WTC11 (cell line): ENCODE measurements around the gene FER. TPM values are rescaled to one million over a fixed set of nuclear protein-coding genes. Genes with fewer than 3 reads are reported as not detected.

Source experiments
- ATAC-seq: fragments of 200-7000 bp; cut with Tn5 transposase; 2 replicates; pipeline ENCODE4 v1.10.0; 2021; ENCODE audit warnings: mild to moderate bottlenecking, moderate library complexity
- CTCF ChIA-PET: fragments of 300-600 bp; sonication (Branson Sonifier 250); formaldehyde crosslinking; loops from one replicate; lab custom pipeline; 2021; ENCODE audit warnings: antibody characterized with exemption; lab: Charles Lee
- POLR2A ChIA-PET: fragments of 350-600 bp; sonication (Branson Sonifier 250); formaldehyde crosslinking; loops from one replicate; lab custom pipeline; 2021; ENCODE audit warnings: antibody characterized with exemption; lab: Charles Lee
- DNase-seq: peaks from one replicate; pipeline ENCODE4 v3.0.0; 2021; ENCODE audit warnings: low spot score
- H3K27ac Mint-ChIP-seq: 2 replicates; pipeline ENCODE4 v1.8.0; 2021; ENCODE audit warnings: mixed read lengths
- H3K27me3 Mint-ChIP-seq: 2 replicates; pipeline ENCODE4 v1.8.0; 2021; ENCODE audit warnings: low read depth, mild to moderate bottlenecking, moderate library complexity, mixed read lengths
- H3K36me3 Mint-ChIP-seq: 2 replicates; pipeline ENCODE4 v1.8.0; 2021; ENCODE audit warnings: mixed read lengths
- H3K4me1 Mint-ChIP-seq: 2 replicates; pipeline ENCODE4 v1.8.0; 2022; ENCODE audit warnings: mixed read lengths
- H3K4me3 Mint-ChIP-seq: 2 replicates; pipeline ENCODE4 v1.8.0; 2021; ENCODE audit warnings: mild to moderate bottlenecking, moderate library complexity, mixed read lengths
- H3K9me3 Mint-ChIP-seq: 2 replicates; pipeline ENCODE4 v1.8.0; 2021; ENCODE audit warnings: mixed read lengths
- ARID4B ChIP-seq: sonication (generic); formaldehyde crosslinking; IDR thresholded peaks from 2 replicates; pipeline ENCODE4 v1.8.0; 2023; ENCODE audit warnings: missing genetic modification reagents, mild to moderate bottlenecking, borderline replicate concordance
- ATF6 ChIP-seq: sonication (generic); formaldehyde crosslinking; IDR thresholded peaks from 2 replicates; pipeline ENCODE4 v1.8.1; 2023; ENCODE audit warnings: mild to moderate bottlenecking, missing genetic modification reagents
- CREB1 ChIP-seq: sonication (generic); formaldehyde crosslinking; IDR thresholded peaks from 2 replicates; pipeline ENCODE4 v1.8.0; 2023; ENCODE audit warnings: mild to moderate bottlenecking, missing genetic modification reagents
- ESRRA ChIP-seq: sonication (generic); formaldehyde crosslinking; IDR thresholded peaks from 2 replicates; pipeline ENCODE4 v1.8.1; 2022; ENCODE audit warnings: mild to moderate bottlenecking, missing genetic modification reagents, borderline replicate concordance
- IRF1 ChIP-seq: sonication (generic); formaldehyde crosslinking; IDR thresholded peaks from 2 replicates; pipeline ENCODE4 v1.8.0; 2023; ENCODE audit warnings: missing genetic modification reagents
- IRF2 ChIP-seq: sonication (generic); formaldehyde crosslinking; IDR thresholded peaks from 2 replicates; pipeline ENCODE4 v1.8.0; 2022; ENCODE audit warnings: low read depth, missing genetic modification reagents, borderline replicate concordance
- OVOL2 ChIP-seq: fragments of 250-450 bp; sonication (Bioruptor Pico); IDR thresholded peaks from 2 replicates; pipeline ENCODE4 v1.9.0; 2021; ENCODE audit warnings: mild to moderate bottlenecking, borderline replicate concordance
- ZNF263 ChIP-seq: sonication (generic); formaldehyde crosslinking; IDR thresholded peaks from 2 replicates; pipeline ENCODE4 v1.8.1; 2022; ENCODE audit warnings: low read depth, mild to moderate bottlenecking, moderate library complexity, missing genetic modification reagents
- ZSCAN18 ChIP-seq: fragments of 250-450 bp; sonication (Bioruptor Pico); IDR thresholded peaks from 2 replicates; pipeline ENCODE4 v2.1.2; 2022; ENCODE audit warnings: mild to moderate bottlenecking, moderate library complexity
- total RNA-seq: library from RNA; stranded (reverse); gene quantifications from 3 replicates; pipeline ENCODE4 v1.2.3, GENCODE V29; 2021
- TF ChIP-seq, protein P1 (sequence below): sonication (generic); formaldehyde crosslinking; IDR thresholded peaks from 2 replicates; pipeline ENCODE4 v1.8.1; 2022; ENCODE audit warnings: low read depth, mild to moderate bottlenecking, moderate library complexity, missing genetic modification reagents, borderline replicate concordance
- TF ChIP-seq, protein P2 (sequence below): sonication (generic); formaldehyde crosslinking; IDR thresholded peaks from 2 replicates; pipeline ENCODE4 v1.8.0; 2022; ENCODE audit warnings: missing genetic modification reagents

The FER gene
- total RNA-seq, 1 experiment from 2014 or later = 13.8 TPM

DNA sequence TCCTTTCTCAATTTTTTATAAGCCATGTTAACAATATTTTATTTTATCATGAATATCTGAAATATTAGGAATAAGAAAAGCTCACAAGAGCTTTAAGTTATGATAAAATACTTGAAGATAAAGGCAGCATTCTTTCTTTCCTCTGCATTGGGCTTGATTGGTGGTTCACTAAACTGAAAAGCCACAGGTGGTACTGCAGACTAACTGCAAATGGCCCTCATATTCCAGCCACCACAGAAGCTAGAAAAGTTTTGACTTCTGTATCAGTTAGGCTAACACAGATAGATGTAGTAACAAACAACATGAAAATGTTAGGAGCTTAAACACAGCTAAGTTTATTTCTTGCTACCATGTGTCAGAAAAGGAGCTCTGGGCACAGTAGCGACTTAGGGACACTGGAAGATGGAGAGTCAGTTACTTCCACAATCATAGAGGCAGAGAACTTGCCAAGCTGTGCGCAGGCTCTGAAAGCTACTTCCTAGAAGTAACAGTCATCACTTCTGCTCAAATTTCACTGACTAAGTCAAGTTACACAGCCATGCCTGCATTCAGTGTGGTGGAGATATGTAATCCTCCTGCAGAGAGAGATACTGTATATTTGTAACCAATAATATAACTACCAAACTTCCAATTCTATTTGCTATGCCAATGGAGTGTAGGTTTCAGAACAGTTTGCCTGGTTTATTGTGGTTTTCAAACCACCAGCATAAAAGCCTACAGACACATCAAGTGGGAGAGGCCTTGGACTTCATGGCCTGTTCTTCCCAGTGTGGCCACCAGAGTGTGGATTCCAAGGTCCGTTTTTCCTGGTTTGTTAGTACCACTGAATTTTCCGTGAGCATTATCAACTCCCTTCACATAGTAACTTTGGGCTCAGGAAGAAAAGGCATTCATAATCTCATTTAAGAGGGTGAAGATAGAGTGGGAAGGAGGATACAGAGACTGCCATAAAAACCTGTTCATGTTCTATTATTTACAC, 393.8 kb downstream of the FER start:
- POLR2A ChIA-PET = interaction anchor here (0.6 kb wide), 1 partner anchor 32 kb away, joined by 3 read pairs; no protein-coding TSS in a partner anchor
- no peak overlapping the region for H3K4me3 Mint-ChIP-seq
- DNase-seq = peak; percentile 12
- no peak for TF ChIP-seq CREB1 (CRISPR knock-in tag)
- no peak for TF ChIP-seq ATF6 (CRISPR knock-in tag)
- TF ChIP-seq IRF2 = no peak
- no peak for TF ChIP-seq ESRRA
- TF ChIP-seq, protein P1, sequence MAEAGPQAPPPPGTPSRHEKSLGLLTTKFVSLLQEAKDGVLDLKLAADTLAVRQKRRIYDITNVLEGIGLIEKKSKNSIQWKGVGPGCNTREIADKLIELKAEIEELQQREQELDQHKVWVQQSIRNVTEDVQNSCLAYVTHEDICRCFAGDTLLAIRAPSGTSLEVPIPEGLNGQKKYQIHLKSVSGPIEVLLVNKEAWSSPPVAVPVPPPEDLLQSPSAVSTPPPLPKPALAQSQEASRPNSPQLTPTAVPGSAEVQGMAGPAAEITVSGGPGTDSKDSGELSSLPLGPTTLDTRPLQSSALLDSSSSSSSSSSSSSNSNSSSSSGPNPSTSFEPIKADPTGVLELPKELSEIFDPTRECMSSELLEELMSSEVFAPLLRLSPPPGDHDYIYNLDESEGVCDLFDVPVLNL (CRISPR knock-in tag) = no peak
- TF ChIP-seq ZSCAN18 = no peak
- TF ChIP-seq, protein P2, sequence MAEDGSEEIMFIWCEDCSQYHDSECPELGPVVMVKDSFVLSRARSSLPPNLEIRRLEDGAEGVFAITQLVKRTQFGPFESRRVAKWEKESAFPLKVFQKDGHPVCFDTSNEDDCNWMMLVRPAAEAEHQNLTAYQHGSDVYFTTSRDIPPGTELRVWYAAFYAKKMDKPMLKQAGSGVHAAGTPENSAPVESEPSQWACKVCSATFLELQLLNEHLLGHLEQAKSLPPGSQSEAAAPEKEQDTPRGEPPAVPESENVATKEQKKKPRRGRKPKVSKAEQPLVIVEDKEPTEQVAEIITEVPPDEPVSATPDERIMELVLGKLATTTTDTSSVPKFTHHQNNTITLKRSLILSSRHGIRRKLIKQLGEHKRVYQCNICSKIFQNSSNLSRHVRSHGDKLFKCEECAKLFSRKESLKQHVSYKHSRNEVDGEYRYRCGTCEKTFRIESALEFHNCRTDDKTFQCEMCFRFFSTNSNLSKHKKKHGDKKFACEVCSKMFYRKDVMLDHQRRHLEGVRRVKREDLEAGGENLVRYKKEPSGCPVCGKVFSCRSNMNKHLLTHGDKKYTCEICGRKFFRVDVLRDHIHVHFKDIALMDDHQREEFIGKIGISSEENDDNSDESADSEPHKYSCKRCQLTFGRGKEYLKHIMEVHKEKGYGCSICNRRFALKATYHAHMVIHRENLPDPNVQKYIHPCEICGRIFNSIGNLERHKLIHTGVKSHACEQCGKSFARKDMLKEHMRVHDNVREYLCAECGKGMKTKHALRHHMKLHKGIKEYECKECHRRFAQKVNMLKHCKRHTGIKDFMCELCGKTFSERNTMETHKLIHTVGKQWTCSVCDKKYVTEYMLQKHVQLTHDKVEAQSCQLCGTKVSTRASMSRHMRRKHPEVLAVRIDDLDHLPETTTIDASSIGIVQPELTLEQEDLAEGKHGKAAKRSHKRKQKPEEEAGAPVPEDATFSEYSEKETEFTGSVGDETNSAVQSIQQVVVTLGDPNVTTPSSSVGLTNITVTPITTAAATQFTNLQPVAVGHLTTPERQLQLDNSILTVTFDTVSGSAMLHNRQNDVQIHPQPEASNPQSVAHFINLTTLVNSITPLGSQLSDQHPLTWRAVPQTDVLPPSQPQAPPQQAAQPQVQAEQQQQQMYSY = no peak
- no peak for TF ChIP-seq ARID4B
- TF ChIP-seq ZNF263 = no peak
- no peak for TF ChIP-seq IRF1 (CRISPR knock-in tag)
- no peak for TF ChIP-seq OVOL2
- TF ChIP-seq, all 79 proteins: peak for 0
- ATAC-seq = peak; percentile 80
- no peaks in the 10 kb centered on the region for H3K9me3 Mint-ChIP-seq
- 0 out of 2 replicates have a peak, but pooled peaks cover 2% of the 10 kb centered on the region for H3K4me1 Mint-ChIP-seq
- H3K36me3 Mint-ChIP-seq = no peaks in the 10 kb centered on the region
- H3K27ac Mint-ChIP-seq = no peak overlapping the region
- H3K27me3 Mint-ChIP-seq = no peaks in the 10 kb centered on the region
- CTCF ChIA-PET = no interaction called here
